PC-3 (cell line): ENCODE measurements around the gene IKZF1.

ENCODE experiments used
- EZH2 ChIP-seq: fragments of 300-600 bp; sonication (generic); IDR thresholded peaks from one replicate; pipeline ENCODE4 v1.6.1; 2017; ENCODE audit warnings: antibody characterized with exemption, mild to moderate bottlenecking, low read length; ENCODE audit not compliant: unreplicated experiment
- TF ChIP-seq, protein P1 (sequence below): fragments of 300-600 bp; sonication (generic); conservative IDR thresholded peaks from 2 replicates; pipeline ENCODE4 v1.5.1; 2017; ENCODE audit warnings: antibody characterized with exemption, low read depth, mild to moderate bottlenecking, low read length

DNA sequence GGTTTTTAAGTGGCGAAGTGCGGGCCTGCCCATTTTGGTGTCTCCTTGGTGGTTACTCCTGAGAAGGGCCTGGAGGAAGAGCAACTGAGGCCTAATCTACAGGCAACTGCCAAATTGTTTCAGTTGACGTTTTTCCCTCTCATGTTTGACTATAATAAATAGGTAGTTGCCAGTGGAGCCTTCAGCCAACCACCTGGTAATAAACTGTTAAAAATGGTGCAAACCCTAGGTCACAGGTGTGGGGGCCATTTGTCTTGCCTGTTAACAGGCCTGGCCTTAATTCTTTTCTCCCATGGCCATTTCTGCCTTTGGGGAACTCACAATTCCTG, 3.7 kb downstream of the IKZF1 start:
- TF ChIP-seq, protein P1, sequence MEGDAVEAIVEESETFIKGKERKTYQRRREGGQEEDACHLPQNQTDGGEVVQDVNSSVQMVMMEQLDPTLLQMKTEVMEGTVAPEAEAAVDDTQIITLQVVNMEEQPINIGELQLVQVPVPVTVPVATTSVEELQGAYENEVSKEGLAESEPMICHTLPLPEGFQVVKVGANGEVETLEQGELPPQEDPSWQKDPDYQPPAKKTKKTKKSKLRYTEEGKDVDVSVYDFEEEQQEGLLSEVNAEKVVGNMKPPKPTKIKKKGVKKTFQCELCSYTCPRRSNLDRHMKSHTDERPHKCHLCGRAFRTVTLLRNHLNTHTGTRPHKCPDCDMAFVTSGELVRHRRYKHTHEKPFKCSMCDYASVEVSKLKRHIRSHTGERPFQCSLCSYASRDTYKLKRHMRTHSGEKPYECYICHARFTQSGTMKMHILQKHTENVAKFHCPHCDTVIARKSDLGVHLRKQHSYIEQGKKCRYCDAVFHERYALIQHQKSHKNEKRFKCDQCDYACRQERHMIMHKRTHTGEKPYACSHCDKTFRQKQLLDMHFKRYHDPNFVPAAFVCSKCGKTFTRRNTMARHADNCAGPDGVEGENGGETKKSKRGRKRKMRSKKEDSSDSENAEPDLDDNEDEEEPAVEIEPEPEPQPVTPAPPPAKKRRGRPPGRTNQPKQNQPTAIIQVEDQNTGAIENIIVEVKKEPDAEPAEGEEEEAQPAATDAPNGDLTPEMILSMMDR = no peak
- TF ChIP-seq EZH2 = no peak
